GDM1 (cell line): Measurements from ENCODE around the gene AP1B1.

Experiments used
- DNase-seq: peaks from one replicate; lab custom pipeline; 2025; lab: John Stamatoyannopoulos, UW

The AP1B1 gene

GRCh38 chr22:29331658-29332300 lies 56.6 kb downstream of the AP1B1 start:
- DNase-seq = no peak

- DNase-seq = no peak
These were observed 57.2 kb downstream of the AP1B1 start for GRCh38 chr22:29331213-29331612.

- no peak for DNase-seq
These were observed 57.6 kb downstream of the AP1B1 start for GRCh38 chr22:29330753-29331152.

- no peak for DNase-seq
These were observed 58.1 kb downstream of the AP1B1 start for GRCh38 chr22:29330291-29330690.

GRCh38 chr22:29329581-29329980 lies 58.8 kb downstream of the AP1B1 start:
- DNase-seq = no peak

- DNase-seq = no peak
These were observed 59.5 kb downstream of the AP1B1 start for GRCh38 chr22:29328566-29329500.

- no peak for DNase-seq
These were observed 60.3 kb downstream of the AP1B1 start for GRCh38 chr22:29328055-29328454.

GRCh38 chr22:29327089-29327764 lies 61.1 kb downstream of the AP1B1 start:
- DNase-seq = no peak

- no peak for DNase-seq
These were observed 61.9 kb downstream of the AP1B1 start for GRCh38 chr22:29326481-29326880.

GRCh38 chr22:29325785-29326315 lies 62.5 kb downstream of the AP1B1 start:
- no peak for DNase-seq

GRCh38 chr22:29325356-29325755 lies 63.0 kb downstream of the AP1B1 start:
- DNase-seq = no peak

GRCh38 chr22:29323641-29324040 lies 64.7 kb downstream of the AP1B1 start:
- no peak for DNase-seq

GRCh38 chr22:29320546-29320945 lies 67.8 kb downstream of the AP1B1 start:
- DNase-seq = no peak

- DNase-seq = no peak
These were observed 69.3 kb downstream of the AP1B1 start for GRCh38 chr22:29319072-29319471.

- no peak for DNase-seq
These were observed 70.4 kb downstream of the AP1B1 start for GRCh38 chr22:29317827-29318454.

GRCh38 chr22:29316141-29316828 lies 72.1 kb downstream of the AP1B1 start:
- no peak for DNase-seq

- no peak for DNase-seq
These were observed 72.9 kb downstream of the AP1B1 start, which contains the start of gene RASL10A for GRCh38 chr22:29315286-29316140. Gene RASL10A, minus strand, starts transcription at chr22:29315697. Its CDS starts 451 bp downstream, at chr22:29315246.

GRCh38 chr22:29314537-29315285 lies 73.7 kb downstream of the AP1B1 start:
- DNase-seq = no peak
